GM12864 (cell line): ENCODE measurements around the gene MCMBP.
"Not testable (repeated sequence)": the region's sequence is repeated elsewhere in the genome, so short reads cannot be mapped to it uniquely, and the experiment has no call there.

ENCODE experiments used
- DNase-seq: peaks from one replicate; pipeline ENCODE4 v3.0.0-alpha.2; 2011; ENCODE audit warnings: low read depth
- H3K4me3 ChIP-seq: 2 replicates; pipeline ENCODE4 v1.5.1; 2011; ENCODE audit warnings: mild to moderate bottlenecking, low read depth, low read length, control low read depth
- CTCF ChIP-seq: IDR thresholded peaks from 2 replicates; pipeline ENCODE4 v1.5.1; 2011; ENCODE audit warnings: low read depth, mild to moderate bottlenecking, moderate library complexity, low read length, control low read depth, inconsistent platforms; ENCODE audit errors: missing control alignments

Gene MCMBP

GRCh38 chr10:119892188-119893065 lies 19.8 kb upstream of the MCMBP start, which contains the start of gene SEC23IP:
SEC23IP (plus strand) TSS chr10:119892730; CDS start chr10:119892783, 53 bp downstream.
- H3K4me3 ChIP-seq = peak within 1 kb of the TSS; percentile 90
- TF ChIP-seq CTCF = no peak
- peak; percentile 89 for DNase-seq

GRCh38 chr10:119891849-119892187 lies 19.2 kb upstream of the MCMBP start:
- DNase-seq = not testable (repeated sequence)
- peak overlapping the region; percentile 90; the same call in 1 of the 2 replicates for H3K4me3 ChIP-seq

GRCh38 chr10:119890307-119890706 lies 17.7 kb upstream of the MCMBP start:
- not testable (repeated sequence) for DNase-seq, H3K4me3 ChIP-seq

- not testable (repeated sequence) for DNase-seq, H3K4me3 ChIP-seq
Measured at GRCh38 chr10:119889201-119889600, 16.6 kb upstream of the MCMBP start.

GRCh38 chr10:119888715-119889114 lies 16.1 kb upstream of the MCMBP start:
- H3K4me3 ChIP-seq, DNase-seq: not testable (repeated sequence)

GRCh38 chr10:119886070-119886469 lies 13.4 kb upstream of the MCMBP start:
- not testable (repeated sequence) for DNase-seq, H3K4me3 ChIP-seq

GRCh38 chr10:119883901-119884611 lies 11.4 kb upstream of the MCMBP start:
- not testable (repeated sequence) for DNase-seq, H3K4me3 ChIP-seq

GRCh38 chr10:119878524-119878923 lies 5.9 kb upstream of the MCMBP start:
- TF ChIP-seq CTCF = no peak
- no peak for DNase-seq
- H3K4me3 ChIP-seq = no peak overlapping the region

GRCh38 chr10:119872860-119873681 lies 428 bp upstream of the MCMBP start:
- peak overlapping the region; percentile 93 for H3K4me3 ChIP-seq
- no peak for TF ChIP-seq CTCF
- peak; percentile 58 for DNase-seq
